Neural progenitor cell (in vitro differentiated cells): Measurements from ENCODE around the gene PHACTR1. TPM values are rescaled to one million over a fixed set of nuclear protein-coding genes. Genes with fewer than 3 reads are reported as not detected.
A peak's percentile ranks its signal among the peaks of the same experiment; 100 is the strongest.

Source experiments
- DNase-seq: peaks from one replicate; pipeline ENCODE4 v3.0.0-alpha.2; 2016; ENCODE audit warnings: low spot score
- H2AFZ ChIP-seq: fragments of 200-600 bp; sonication (generic); replicated peaks from 2 replicates; pipeline ENCODE4 v1.6.1; 2016; ENCODE audit warnings: antibody characterized with exemption
- H3F3A ChIP-seq: fragments of 200-600 bp; sonication (generic); 2 replicates; pipeline ENCODE4 v1.6.1; 2016; ENCODE audit warnings: antibody characterized with exemption, low read depth
- H3K27ac ChIP-seq: fragments of 200-600 bp; sonication (generic); 2 replicates; pipeline ENCODE4 v1.5.1; 2016; ENCODE audit warnings: mild to moderate bottlenecking
- H3K27me3 ChIP-seq: fragments of 200-600 bp; sonication (generic); 2 replicates; pipeline ENCODE4 v1.6.1; 2016; ENCODE audit warnings: mild to moderate bottlenecking, moderate library complexity
- H3K36me3 ChIP-seq: fragments of 200-600 bp; sonication (generic); 2 replicates; pipeline ENCODE4 v1.5.1; 2016
- H3K4me1 ChIP-seq: fragments of 200-600 bp; sonication (generic); 2 replicates; pipeline ENCODE4 v1.6.1; 2016; ENCODE audit warnings: mixed run types
- H3K4me2 ChIP-seq: fragments of 200-600 bp; sonication (generic); 2 replicates; pipeline ENCODE4 v1.6.1; 2016
- H3K4me3 ChIP-seq: fragments of 200-600 bp; sonication (generic); 2 replicates; pipeline ENCODE4 v1.5.1; 2016
- H3K79me2 ChIP-seq: fragments of 200-600 bp; sonication (generic); 2 replicates; pipeline ENCODE4 v1.6.1; 2016; ENCODE audit warnings: low read depth
- H3K9ac ChIP-seq: fragments of 200-600 bp; sonication (generic); 2 replicates; pipeline ENCODE4 v1.6.1; 2016
- H3K9me3 ChIP-seq: fragments of 200-600 bp; sonication (generic); 2 replicates; pipeline ENCODE4 v1.5.1; 2016; ENCODE audit warnings: low read depth
- H4K20me1 ChIP-seq: fragments of 200-600 bp; sonication (generic); 2 replicates; pipeline ENCODE4 v1.6.1; 2016; ENCODE audit warnings: low read depth
- H3K27ac Mint-ChIP-seq: 3 replicates; pipeline ENCODE4 v1.8.0; 2021; ENCODE audit warnings: mixed read lengths
- H3K27me3 Mint-ChIP-seq: 2 replicates; pipeline ENCODE4 v1.8.0; 2022; ENCODE audit warnings: low read depth, mild to moderate bottlenecking, inconsistent platforms, moderate library complexity, mixed read lengths; ENCODE audit not compliant: insufficient read depth
- H3K36me3 Mint-ChIP-seq: 3 replicates; pipeline ENCODE4 v1.8.0; 2021; ENCODE audit warnings: mixed read lengths
- H3K4me1 Mint-ChIP-seq: 3 replicates; pipeline ENCODE4 v1.8.0; 2021; ENCODE audit warnings: mixed read lengths
- H3K4me3 Mint-ChIP-seq: 3 replicates; pipeline ENCODE4 v1.8.0; 2021; ENCODE audit warnings: mild to moderate bottlenecking, moderate library complexity, mixed read lengths
- H3K9me3 Mint-ChIP-seq: 3 replicates; pipeline ENCODE4 v1.8.0; 2020; ENCODE audit warnings: mixed read lengths
- EZH2 ChIP-seq: fragments of 200-600 bp; sonication (generic); IDR thresholded peaks from 2 replicates; pipeline ENCODE4 v1.6.1; 2017; ENCODE audit warnings: antibody characterized with exemption, mild to moderate bottlenecking, moderate library complexity
- EZH2phosphoT487 ChIP-seq: fragments of 200-600 bp; sonication (generic); IDR thresholded peaks from 2 replicates; pipeline ENCODE4 v1.6.1; 2017; ENCODE audit warnings: antibody characterized with exemption
- total RNA-seq: library from RNA; depleted of rRNA; stranded (reverse); fragments of >200 nt; gene quantifications from 2 replicates; pipeline ENCODE4 v1.2.3, GENCODE V29; 2015; ENCODE audit warnings: low replicate concordance
- TF ChIP-seq, protein P1 (sequence below): fragments of 200-600 bp; sonication (generic); IDR thresholded peaks from 2 replicates; pipeline ENCODE4 v1.5.1; 2017; ENCODE audit warnings: antibody characterized with exemption, mild to moderate bottlenecking

PHACTR1 gene
- total RNA-seq, 1 donor from 2014 or later = 2.4 TPM

DNA sequence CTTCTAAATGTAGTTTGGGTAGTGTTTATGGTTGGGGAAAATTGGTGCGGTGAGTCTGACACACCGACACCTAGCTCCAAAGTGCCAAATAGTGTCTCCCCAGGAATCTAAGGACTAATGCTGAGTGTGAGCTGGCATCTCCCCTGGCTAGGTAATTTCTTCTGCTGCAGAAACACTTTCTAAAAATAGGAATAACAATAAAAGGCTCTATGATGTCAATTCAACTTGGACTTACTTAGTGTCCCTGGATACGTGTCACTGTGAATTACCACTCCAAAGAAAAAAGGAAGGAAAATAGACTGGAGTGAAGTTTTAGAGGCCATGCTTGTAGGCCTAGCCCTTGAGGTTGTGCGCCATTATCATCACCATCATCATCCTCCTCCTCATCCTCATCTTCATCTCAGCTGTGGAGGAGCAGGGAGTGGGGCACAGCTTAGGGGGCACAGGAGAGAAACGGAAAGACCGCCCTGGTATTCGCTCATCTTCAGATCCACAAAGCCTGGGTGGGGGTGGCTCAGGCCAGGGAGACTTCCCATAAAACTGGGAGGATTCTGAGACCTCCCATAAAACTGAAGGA lies 522.2 kb downstream of the PHACTR1 start:
- Mint-ChIP-seq H3K4me3 (no peak overlapping the region), H3K27me3 (no peaks in the 10 kb centered on the region), H3K9me3 (no peaks in the 10 kb centered on the region), H3K4me1 (peaks cover 10% of the 10 kb centered on the region), H3K27ac (no peak overlapping the region), H3K36me3 (peaks cover 2% of the 10 kb centered on the region)
- Histone ChIP-seq H3K4me2 (no peak overlapping the region), H2AFZ (no peak overlapping the region), H3K36me3 (no peaks in the 10 kb centered on the region), H3F3A (no peaks in the 10 kb centered on the region), H3K4me1 (no peaks in the 10 kb centered on the region), H3K4me3 (no peak overlapping the region), H3K9me3 (no peaks in the 10 kb centered on the region), H3K27me3 (no peaks in the 10 kb centered on the region), H3K79me2 (no peaks in the 10 kb centered on the region), H3K9ac (no peak overlapping the region), H4K20me1 (no peaks in the 10 kb centered on the region), H3K27ac (no peak overlapping the region)
- DNase-seq = no peak
- no peak for TF ChIP-seq EZH2
- TF ChIP-seq EZH2phosphoT487 = no peak
- TF ChIP-seq, protein P1, sequence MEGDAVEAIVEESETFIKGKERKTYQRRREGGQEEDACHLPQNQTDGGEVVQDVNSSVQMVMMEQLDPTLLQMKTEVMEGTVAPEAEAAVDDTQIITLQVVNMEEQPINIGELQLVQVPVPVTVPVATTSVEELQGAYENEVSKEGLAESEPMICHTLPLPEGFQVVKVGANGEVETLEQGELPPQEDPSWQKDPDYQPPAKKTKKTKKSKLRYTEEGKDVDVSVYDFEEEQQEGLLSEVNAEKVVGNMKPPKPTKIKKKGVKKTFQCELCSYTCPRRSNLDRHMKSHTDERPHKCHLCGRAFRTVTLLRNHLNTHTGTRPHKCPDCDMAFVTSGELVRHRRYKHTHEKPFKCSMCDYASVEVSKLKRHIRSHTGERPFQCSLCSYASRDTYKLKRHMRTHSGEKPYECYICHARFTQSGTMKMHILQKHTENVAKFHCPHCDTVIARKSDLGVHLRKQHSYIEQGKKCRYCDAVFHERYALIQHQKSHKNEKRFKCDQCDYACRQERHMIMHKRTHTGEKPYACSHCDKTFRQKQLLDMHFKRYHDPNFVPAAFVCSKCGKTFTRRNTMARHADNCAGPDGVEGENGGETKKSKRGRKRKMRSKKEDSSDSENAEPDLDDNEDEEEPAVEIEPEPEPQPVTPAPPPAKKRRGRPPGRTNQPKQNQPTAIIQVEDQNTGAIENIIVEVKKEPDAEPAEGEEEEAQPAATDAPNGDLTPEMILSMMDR = no peak

DNA sequence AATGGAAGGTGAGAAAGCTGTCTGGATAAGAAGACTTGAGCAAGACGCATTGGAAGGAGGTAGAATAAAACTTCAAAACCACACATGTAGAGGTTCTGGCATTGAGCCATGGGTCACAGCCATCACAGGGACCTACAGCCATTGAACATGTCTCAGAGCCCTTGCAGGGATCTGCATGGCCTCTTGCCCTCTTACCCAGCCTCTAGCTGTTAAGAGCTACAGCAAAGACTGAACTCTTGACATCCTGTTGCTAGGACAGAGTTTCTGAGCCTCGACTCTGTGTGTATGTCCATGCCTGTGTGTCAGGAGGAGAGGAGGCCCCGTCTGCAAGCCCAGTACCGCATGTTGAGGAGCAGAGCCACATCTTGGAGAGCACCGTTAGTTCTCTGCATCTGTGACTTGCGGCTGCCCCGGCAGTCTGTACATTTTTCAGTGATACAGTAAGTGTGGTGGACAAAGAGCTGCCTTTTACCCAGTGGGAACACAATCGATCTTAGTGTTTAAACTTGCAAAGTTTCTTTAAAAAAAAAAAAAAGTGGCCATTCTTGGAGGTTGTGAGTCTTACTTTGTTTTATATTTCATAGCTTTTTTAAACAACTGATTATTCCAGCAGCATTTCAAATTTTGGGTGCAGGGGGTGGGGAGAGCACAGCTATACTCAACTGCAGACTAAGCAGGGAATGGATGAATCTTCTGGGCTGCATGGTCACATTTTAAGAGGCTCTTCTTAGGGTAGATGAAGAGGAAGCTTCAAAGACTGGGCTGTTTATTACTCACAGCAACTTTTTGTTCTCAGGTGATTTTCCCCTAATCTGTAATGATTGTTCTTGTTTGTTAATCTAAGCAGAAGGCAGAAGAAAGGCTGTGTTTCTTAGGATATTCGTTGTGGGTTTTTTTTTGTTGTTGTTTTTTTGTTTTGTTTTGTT lies 523.2 kb downstream of the PHACTR1 start:
- H3K9me3 Mint-ChIP-seq = no peaks in the 10 kb centered on the region
- H3K4me3 ChIP-seq = no peak overlapping the region
- TF ChIP-seq, protein P1 = no peak
- TF ChIP-seq EZH2 (no peak), EZH2phosphoT487 (no peak)
- H3K9me3 ChIP-seq = no peaks in the 10 kb centered on the region
- H3K4me1 Mint-ChIP-seq = peaks cover 13% of the 10 kb centered on the region
- DNase-seq = no peak
- no peak overlapping the region for H3K4me2 ChIP-seq
- H3K4me3 Mint-ChIP-seq = no peak overlapping the region
- no peaks in the 10 kb centered on the region for H3K36me3 ChIP-seq
- no peaks in the 10 kb centered on the region for H3K4me1 ChIP-seq
- H3K79me2 ChIP-seq = no peaks in the 10 kb centered on the region
- peak overlapping the region; percentile 80 for H3K27ac Mint-ChIP-seq
- no peaks in the 10 kb centered on the region for H4K20me1 ChIP-seq
- no peaks in the 10 kb centered on the region for H3K27me3 Mint-ChIP-seq
- no peaks in the 10 kb centered on the region for H3K27me3 ChIP-seq
- H3K27ac ChIP-seq = no peak overlapping the region
- H3F3A ChIP-seq = no peaks in the 10 kb centered on the region
- H3K36me3 Mint-ChIP-seq = peaks cover 2% of the 10 kb centered on the region
- H3K9ac ChIP-seq = no peak overlapping the region
- H2AFZ ChIP-seq = no peak overlapping the region

DNA sequence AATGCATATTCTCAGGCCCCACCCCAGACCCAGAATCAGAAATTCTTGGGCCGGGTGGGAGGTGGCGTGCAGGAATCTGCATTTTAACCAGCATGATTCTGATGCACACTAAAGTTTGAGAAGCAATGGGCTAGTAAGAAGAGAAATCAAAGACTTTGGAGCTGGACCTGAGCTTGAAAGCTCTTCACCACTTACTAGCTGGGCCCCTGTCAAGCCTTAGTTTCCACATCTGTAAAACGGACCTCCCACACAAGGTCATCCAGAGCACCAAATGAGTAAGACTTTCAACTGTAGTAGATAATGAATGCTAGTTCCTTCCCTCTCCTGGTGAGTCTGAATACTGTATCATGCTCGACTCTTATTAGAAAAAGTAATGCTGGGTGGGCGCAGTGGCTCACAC lies 524.8 kb downstream of the PHACTR1 start:
- Histone ChIP-seq H3K9me3 (no peaks in the 10 kb centered on the region), H3K9ac (no peak overlapping the region), H3K4me1 (no peaks in the 10 kb centered on the region), H3K27me3 (no peaks in the 10 kb centered on the region), H3K27ac (no peak overlapping the region), H3K36me3 (no peaks in the 10 kb centered on the region), H3K4me2 (no peak overlapping the region), H4K20me1 (no peaks in the 10 kb centered on the region), H2AFZ (no peak overlapping the region), H3K79me2 (no peaks in the 10 kb centered on the region), H3K4me3 (no peak overlapping the region), H3F3A (no peaks in the 10 kb centered on the region)
- TF ChIP-seq, protein P1 = no peak
- no peak for TF ChIP-seq EZH2phosphoT487
- TF ChIP-seq EZH2 = no peak
- peaks cover 2% of the 10 kb centered on the region for H3K36me3 Mint-ChIP-seq
- H3K9me3 Mint-ChIP-seq = no peaks in the 10 kb centered on the region
- H3K27ac Mint-ChIP-seq = no peak overlapping the region
- H3K4me1 Mint-ChIP-seq = peaks cover 13% of the 10 kb centered on the region
- DNase-seq = no peak
- no peaks in the 10 kb centered on the region for H3K27me3 Mint-ChIP-seq
- H3K4me3 Mint-ChIP-seq = no peak overlapping the region
